ENCODE results near the gene C14orf119.
A peak's percentile ranks its signal among the peaks of the same experiment; 100 is the strongest.

Gene C14orf119

GRCh38 chr14:23126548-23127278, 31.4 kb downstream of the C14orf119 start:
- ATAC-seq (replicated peaks) = no peak
- Mint-ChIP-seq H3K27me3 (no peaks in the 10 kb centered on the region), H3K27ac (no peak overlapping the region), H3K4me3 (no peak overlapping the region), H3K9me3 (no peaks in the 10 kb centered on the region), H3K4me1 (peaks cover 19 to 23% of the 10 kb centered on the region in 2 donors), H3K36me3 (no peaks in the 10 kb centered on the region)
- DNase-seq = no peak

GRCh38 chr14:23127861-23128260, 32.6 kb downstream of the C14orf119 start:
- Mint-ChIP-seq H3K27me3 (no peaks in the 10 kb centered on the region), H3K36me3 (no peaks in the 10 kb centered on the region), H3K4me3 (no peak overlapping the region), H3K27ac (peak overlapping the region; percentile 33), H3K4me1 (peaks cover 16 to 22% of the 10 kb centered on the region in 2 donors), H3K9me3 (no peaks in the 10 kb centered on the region)
- DNase-seq (no peak), ATAC-seq (replicated peaks) (no peak)

- ATAC-seq (replicated peaks) (no peak), DNase-seq (no peak)
- no peaks in the 10 kb centered on the region for H3K27me3 Mint-ChIP-seq
- H3K36me3 Mint-ChIP-seq = no peaks in the 10 kb centered on the region
- peaks cover 16 to 22% of the 10 kb centered on the region in 2 donors for H3K4me1 Mint-ChIP-seq
- H3K4me3 Mint-ChIP-seq = no peak overlapping the region
- H3K27ac Mint-ChIP-seq = no peak overlapping the region
- H3K9me3 Mint-ChIP-seq = no peaks in the 10 kb centered on the region
These were observed 33.9 kb downstream of the C14orf119 start for GRCh38 chr14:23128969-23129758.

GRCh38 chr14:23129759-23130316, 34.5 kb downstream of the C14orf119 start:
- ATAC-seq (replicated peaks) (no peak), DNase-seq (no peak)
- Mint-ChIP-seq H3K4me1 (peaks cover 16 to 22% of the 10 kb centered on the region in 2 donors), H3K27ac (no peak overlapping the region), H3K9me3 (no peaks in the 10 kb centered on the region), H3K27me3 (no peaks in the 10 kb centered on the region), H3K36me3 (no peaks in the 10 kb centered on the region), H3K4me3 (no peak overlapping the region)

- Mint-ChIP-seq H3K27ac (no peak overlapping the region), H3K4me3 (no peak overlapping the region), H3K36me3 (no peaks in the 10 kb centered on the region), H3K4me1 (peaks cover 16 to 22% of the 10 kb centered on the region in 2 donors), H3K9me3 (no peaks in the 10 kb centered on the region), H3K27me3 (no peaks in the 10 kb centered on the region)
- ATAC-seq (replicated peaks) (peak in 1 of 2 donors; percentile 23), DNase-seq (no peak)
These were observed 35.6 kb downstream of the C14orf119 start for GRCh38 chr14:23130871-23131270.

- no peaks in the 10 kb centered on the region for H3K36me3 Mint-ChIP-seq
- no peak overlapping the region for H3K4me3 Mint-ChIP-seq
- peak; percentile 59 to 60 for ATAC-seq (replicated peaks)
- no peak overlapping the region for H3K27ac Mint-ChIP-seq
- H3K9me3 Mint-ChIP-seq = no peaks in the 10 kb centered on the region
- DNase-seq = no peak
- H3K4me1 Mint-ChIP-seq = peaks cover 16 to 22% of the 10 kb centered on the region in 2 donors
- peaks cover 0 to 3% of the 10 kb centered on the region in 2 donors for H3K27me3 Mint-ChIP-seq
These were observed 36.2 kb downstream of the C14orf119 start for GRCh38 chr14:23131482-23131881.

- H3K27ac Mint-ChIP-seq = no peak overlapping the region
- peaks cover 0 to 3% of the 10 kb centered on the region in 2 donors for H3K27me3 Mint-ChIP-seq
- peaks cover 14 to 19% of the 10 kb centered on the region in 2 donors for H3K4me1 Mint-ChIP-seq
- ATAC-seq (replicated peaks) = no peak
- H3K36me3 Mint-ChIP-seq = no peaks in the 10 kb centered on the region
- DNase-seq = no peak
- no peaks in the 10 kb centered on the region for H3K9me3 Mint-ChIP-seq
- H3K4me3 Mint-ChIP-seq = no peak overlapping the region
These were observed 37.7 kb downstream of the C14orf119 start for GRCh38 chr14:23132970-23133369.

- H3K27me3 Mint-ChIP-seq = peaks cover 0 to 8% of the 10 kb centered on the region in 2 donors
- H3K4me1 Mint-ChIP-seq = no peaks in the 10 kb centered on the region
- DNase-seq (no peak), ATAC-seq (replicated peaks) (no peak)
- no peak overlapping the region for H3K27ac Mint-ChIP-seq
- no peaks in the 10 kb centered on the region for H3K9me3 Mint-ChIP-seq
- no peak overlapping the region for H3K4me3 Mint-ChIP-seq
- H3K36me3 Mint-ChIP-seq = no peaks in the 10 kb centered on the region
These were observed 41.3 kb downstream of the C14orf119 start for GRCh38 chr14:23136566-23137133.

GRCh38 chr14:23137192-23137812, 42.0 kb downstream of the C14orf119 start:
- DNase-seq (no peak), ATAC-seq (replicated peaks) (no peak)
- Mint-ChIP-seq H3K27me3 (peaks cover 0 to 8% of the 10 kb centered on the region in 2 donors), H3K27ac (no peak overlapping the region), H3K9me3 (no peaks in the 10 kb centered on the region), H3K4me3 (no peak overlapping the region), H3K4me1 (no peaks in the 10 kb centered on the region), H3K36me3 (no peaks in the 10 kb centered on the region)

- no peak overlapping the region for H3K27ac Mint-ChIP-seq
- no peaks in the 10 kb centered on the region for H3K9me3 Mint-ChIP-seq
- peaks cover 0 to 8% of the 10 kb centered on the region in 2 donors for H3K27me3 Mint-ChIP-seq
- H3K36me3 Mint-ChIP-seq = no peaks in the 10 kb centered on the region
- DNase-seq (no peak), ATAC-seq (replicated peaks) (no peak)
- no peaks in the 10 kb centered on the region for H3K4me1 Mint-ChIP-seq
- H3K4me3 Mint-ChIP-seq = no peak overlapping the region
These were observed 42.7 kb downstream of the C14orf119 start for GRCh38 chr14:23137813-23138535.

GRCh38 chr14:23139874-23140273, 44.6 kb downstream of the C14orf119 start:
- DNase-seq (no peak), ATAC-seq (replicated peaks) (no peak)
- no peaks in the 10 kb centered on the region for H3K36me3 Mint-ChIP-seq
- H3K27ac Mint-ChIP-seq = no peak overlapping the region
- H3K27me3 Mint-ChIP-seq = peaks cover 0 to 8% of the 10 kb centered on the region in 2 donors
- H3K4me1 Mint-ChIP-seq = no peaks in the 10 kb centered on the region
- H3K9me3 Mint-ChIP-seq = no peaks in the 10 kb centered on the region
- no peak overlapping the region for H3K4me3 Mint-ChIP-seq

GRCh38 chr14:23140371-23140770, 45.1 kb downstream of the C14orf119 start:
- H3K9me3 Mint-ChIP-seq = no peaks in the 10 kb centered on the region
- H3K27ac Mint-ChIP-seq = no peak overlapping the region
- peaks cover 0 to 8% of the 10 kb centered on the region in 2 donors for H3K27me3 Mint-ChIP-seq
- no peaks in the 10 kb centered on the region for H3K4me1 Mint-ChIP-seq
- DNase-seq (no peak), ATAC-seq (replicated peaks) (no peak)
- H3K36me3 Mint-ChIP-seq = no peaks in the 10 kb centered on the region
- no peak overlapping the region for H3K4me3 Mint-ChIP-seq

- peaks cover 2 to 9% of the 10 kb centered on the region in 2 donors for H3K27me3 Mint-ChIP-seq
- no peaks in the 10 kb centered on the region for H3K9me3 Mint-ChIP-seq
- no peaks in the 10 kb centered on the region for H3K36me3 Mint-ChIP-seq
- ATAC-seq (replicated peaks) = no peak
- DNase-seq = no peak
- H3K4me1 Mint-ChIP-seq = peaks cover 2 to 12% of the 10 kb centered on the region in 2 donors
- no peak overlapping the region for H3K27ac Mint-ChIP-seq
- H3K4me3 Mint-ChIP-seq = no peak overlapping the region
These were observed 46.6 kb downstream of the C14orf119 start for GRCh38 chr14:23141706-23142444.

All from stimulated activated naive B cell treated with anti-CD40 and anti-IgM and Interleukin-4, amounts not matched to agents 10 μg/mL and 1 μg/mL and 100 μg/mL, for 72 hours (primary cell).